Trophoblast cell (in vitro differentiated cells and primary cell): ENCODE data around the gene ZNF850.

Source experiments
- DNase-seq, 2 donors: peaks; one replicate each; pipeline ENCODE4 v3.0.0-alpha.2; 2016
- H2AFZ ChIP-seq: 2 replicates; pipeline ENCODE4 v1.6.1; 2013; ENCODE audit warnings: low read length, moderate library complexity, mild to moderate bottlenecking; ENCODE audit not compliant: insufficient read depth, poor library complexity
- H2AK5ac ChIP-seq: 2 replicates; pipeline ENCODE4 v1.6.1; 2013; ENCODE audit warnings: mild to moderate bottlenecking, low read length
- H2BK120ac ChIP-seq: 2 replicates; pipeline ENCODE4 v1.6.1; 2013; ENCODE audit warnings: low read length, mild to moderate bottlenecking, moderate library complexity; ENCODE audit not compliant: insufficient read depth, poor library complexity
- H2BK12ac ChIP-seq: 2 replicates; pipeline ENCODE4 v1.6.1; 2013; ENCODE audit warnings: mild to moderate bottlenecking, low read length, moderate library complexity
- H2BK5ac ChIP-seq: 2 replicates; pipeline ENCODE4 v1.6.1; 2013; ENCODE audit warnings: low read length, low read depth, moderate library complexity, mild to moderate bottlenecking; ENCODE audit not compliant: poor library complexity
- H3K14ac ChIP-seq: 2 replicates; pipeline ENCODE4 v1.6.1; 2013; ENCODE audit warnings: mild to moderate bottlenecking, low read length
- H3K18ac ChIP-seq: 2 replicates; pipeline ENCODE4 v1.6.1; 2013; ENCODE audit warnings: mild to moderate bottlenecking, low read length
- H3K23ac ChIP-seq: 2 replicates; pipeline ENCODE4 v1.6.1; 2013; ENCODE audit warnings: low read length
- H3K27ac ChIP-seq: 2 replicates; pipeline ENCODE4 v1.5.1; 2013; ENCODE audit warnings: low read depth, mild to moderate bottlenecking, inconsistent platforms, low read length, moderate library complexity
- H3K27me3 ChIP-seq: 2 replicates; pipeline ENCODE4 v1.6.1; 2013; ENCODE audit warnings: inconsistent platforms, mild to moderate bottlenecking, low read length, moderate library complexity; ENCODE audit not compliant: insufficient read depth
- H3K36me3 ChIP-seq, 2 experiments: 1 replicate in 1 of 2; 2 replicates in 1 of 2; pipeline ENCODE4 v1.6.1; 2013; ENCODE audit warnings: low read length in 2 of 2, mild to moderate bottlenecking in 2 of 2, moderate library complexity in 1 of 2; ENCODE audit not compliant: insufficient read depth in 2 of 2, control insufficient read depth in 1 of 2
- H3K4ac ChIP-seq: 2 replicates; pipeline ENCODE4 v1.6.1; 2013; ENCODE audit warnings: low read depth, mild to moderate bottlenecking, low read length, moderate library complexity
- H3K4me1 ChIP-seq, 2 experiments: 1 replicate in 1 of 2; 2 replicates in 1 of 2; pipeline ENCODE4 v1.6.1; 2013; ENCODE audit warnings: low read length in 2 of 2, mild to moderate bottlenecking in 2 of 2, moderate library complexity in 1 of 2; ENCODE audit not compliant: insufficient read depth in 2 of 2, control insufficient read depth in 1 of 2
- H3K4me2 ChIP-seq: 2 replicates; pipeline ENCODE4 v1.6.1; 2013; ENCODE audit warnings: inconsistent platforms, mild to moderate bottlenecking, low read length, moderate library complexity
- H3K4me3 ChIP-seq: 2 replicates; pipeline ENCODE4 v1.5.1; 2013; ENCODE audit warnings: mild to moderate bottlenecking, low read depth, low read length, inconsistent platforms
- H3K79me1 ChIP-seq: one replicate; pipeline ENCODE4 v1.6.1; 2013; ENCODE audit warnings: low read length
- H3K79me2 ChIP-seq: 2 replicates; pipeline ENCODE4 v1.6.1; 2013; ENCODE audit warnings: low read length, mild to moderate bottlenecking; ENCODE audit not compliant: control insufficient read depth, insufficient read depth, poor library complexity
- H3K9ac ChIP-seq: 2 replicates; pipeline ENCODE4 v1.6.1; 2013; ENCODE audit warnings: mild to moderate bottlenecking, low read length
- H3K9me3 ChIP-seq: 2 replicates; pipeline ENCODE4 v1.6.1; 2013; ENCODE audit warnings: low read depth, mild to moderate bottlenecking, control low read depth, inconsistent platforms, low read length; ENCODE audit not compliant: insufficient read depth
- H4K12ac ChIP-seq: 2 replicates; pipeline ENCODE4 v1.6.1; 2013; ENCODE audit warnings: low read depth, mild to moderate bottlenecking, low read length, moderate library complexity
- H4K8ac ChIP-seq: 2 replicates; pipeline ENCODE4 v1.6.1; 2013; ENCODE audit warnings: low read depth, mild to moderate bottlenecking, low read length, moderate library complexity
- H4K91ac ChIP-seq: one replicate; pipeline ENCODE4 v1.6.1; 2013; ENCODE audit warnings: low read depth, mild to moderate bottlenecking, low read length, moderate library complexity
- WGBS: extraction: QIAGEN DNeasy Blood & Tissue Kit; methylation state at CpG from one replicate; pipeline ENCODE4 v1.1.7; 2013; ENCODE audit warnings: missing lambda C conversion rate; ENCODE audit not compliant: insufficient read length, insufficient coverage; ENCODE audit errors: extremely low coverage; 5-methylcytosine and 5-hydroxymethylcytosine counted together

The ZNF850 gene

GRCh38 chr19:36679455-36679854 is 93.2 kb downstream of the ZNF850 start:
- Histone ChIP-seq H4K91ac (no peak overlapping the region), H3K79me2 (no peaks in the 10 kb centered on the region), H3K4me3 (no peak overlapping the region), H2BK120ac (no peak overlapping the region), H3K4me2 (no peak overlapping the region), H2AK5ac (no peak overlapping the region), H3K9me3 (no peaks in the 10 kb centered on the region), H3K14ac (no peak overlapping the region), H3K9ac (no peak overlapping the region), H3K23ac (no peak overlapping the region), H2BK5ac (no peak overlapping the region), H3K27ac (no peak overlapping the region), H3K36me3 (peaks cover 2 to 6% of the 10 kb centered on the region in 2 experiments), H3K18ac (no peak overlapping the region), H4K8ac (no peak overlapping the region), H3K4me1 (no peaks in the 10 kb centered on the region), H3K4ac (no peak overlapping the region), H2BK12ac (no peak overlapping the region), H2AFZ (no peak overlapping the region), H4K12ac (no peak overlapping the region), H3K27me3 (no peaks in the 10 kb centered on the region), H3K79me1 (no peaks in the 10 kb centered on the region)
- DNase-seq, result no peak

GRCh38 chr19:36674201-36674600 is 98.4 kb downstream of the ZNF850 start:
- Histone ChIP-seq H2AFZ (no peak overlapping the region), H3K27ac (no peak overlapping the region)
- WGBS, result no CpG with 5 or more reads among the region's 2 CpGs

GRCh38 chr19:36672368-36672767 is 100.2 kb downstream of the ZNF850 start:
- H2BK12ac ChIP-seq, result no peak overlapping the region

More at GRCh38 chr19:36674201-36674600, 98.4 kb downstream of the ZNF850 start:
- no peak overlapping the region for H2AK5ac ChIP-seq
- H3K4ac ChIP-seq, result no peak overlapping the region
- no peak overlapping the region for H3K14ac ChIP-seq
- H2BK5ac ChIP-seq, result no peak overlapping the region
- H3K79me1 ChIP-seq, result no peaks in the 10 kb centered on the region
- H4K91ac ChIP-seq, result no peak overlapping the region
- H2BK120ac ChIP-seq, result no peak overlapping the region
- H3K9me3 ChIP-seq, result no peaks in the 10 kb centered on the region
- DNase-seq, result no peak
- H3K23ac ChIP-seq, result no peak overlapping the region
- H3K18ac ChIP-seq, result no peak overlapping the region
- no peak overlapping the region for H3K4me2 ChIP-seq
- no peaks in the 10 kb centered on the region for H3K4me1 ChIP-seq
- no peak overlapping the region for H3K9ac ChIP-seq
- H3K36me3 ChIP-seq, result peaks cover 2 to 6% of the 10 kb centered on the region in 2 experiments
- H4K12ac ChIP-seq, result no peak overlapping the region
- H3K27me3 ChIP-seq, result no peaks in the 10 kb centered on the region
- H3K79me2 ChIP-seq, result no peaks in the 10 kb centered on the region
- H4K8ac ChIP-seq, result no peak overlapping the region
- no peak overlapping the region for H3K4me3 ChIP-seq
- no peak overlapping the region for H2BK12ac ChIP-seq

GRCh38 chr19:36668646-36669045 is 104.0 kb downstream of the ZNF850 start:
- Histone ChIP-seq H3K79me1 (peaks cover 6% of the 10 kb centered on the region), H2BK5ac (no peak overlapping the region), H3K4me2 (no peak overlapping the region), H2AFZ (no peak overlapping the region), H3K27ac (no peak overlapping the region), H2BK120ac (no peak overlapping the region), H3K79me2 (peaks cover 4% of the 10 kb centered on the region), H3K9ac (no peak overlapping the region), H3K4me3 (no peak overlapping the region), H3K23ac (no peak overlapping the region), H3K27me3 (no peaks in the 10 kb centered on the region), H2AK5ac (no peak overlapping the region), H3K14ac (no peak overlapping the region), H2BK12ac (no peak overlapping the region), H3K18ac (no peak overlapping the region), H3K4me1 (peaks cover 6 to 10% of the 10 kb centered on the region in 2 experiments), H4K12ac (no peak overlapping the region), H3K4ac (no peak overlapping the region), H4K8ac (no peak overlapping the region), H3K9me3 (no peaks in the 10 kb centered on the region), H3K36me3 (peaks cover 3 to 4% of the 10 kb centered on the region in 2 experiments), H4K91ac (no peak overlapping the region)
- DNase-seq, result no peak
- no CpG with 5 or more reads among the region's 2 CpGs for WGBS

More at GRCh38 chr19:36672368-36672767, 100.2 kb downstream of the ZNF850 start:
- no peaks in the 10 kb centered on the region for H3K79me1 ChIP-seq
- no peak overlapping the region for H3K14ac ChIP-seq
- H2AK5ac ChIP-seq, result no peak overlapping the region
- H3K36me3 ChIP-seq, result peaks cover 0 to 2% of the 10 kb centered on the region in 2 experiments
- H3K4ac ChIP-seq, result no peak overlapping the region
- H3K4me3 ChIP-seq, result no peak overlapping the region
- H3K79me2 ChIP-seq, result no peaks in the 10 kb centered on the region
- no peak overlapping the region for H4K91ac ChIP-seq
- H4K12ac ChIP-seq, result no peak overlapping the region
- no peak overlapping the region for H2AFZ ChIP-seq
- no peak for DNase-seq
- H3K9me3 ChIP-seq, result no peaks in the 10 kb centered on the region
- H4K8ac ChIP-seq, result no peak overlapping the region
- no peak overlapping the region for H3K18ac ChIP-seq
- H2BK120ac ChIP-seq, result no peak overlapping the region
- H3K4me2 ChIP-seq, result no peak overlapping the region
- H3K9ac ChIP-seq, result peak overlapping the region; percentile 61
- H3K27ac ChIP-seq, result no peak overlapping the region
- no peak overlapping the region for H2BK5ac ChIP-seq
- H3K27me3 ChIP-seq, result no peaks in the 10 kb centered on the region
- no CpG with 5 or more reads among the region's 1 CpG for WGBS
- H3K4me1 ChIP-seq, result peaks cover 5 to 6% of the 10 kb centered on the region in 2 experiments
- H3K23ac ChIP-seq, result peak overlapping the region; percentile 98
